Activated effector memory CD4-positive, alpha-beta T cell treated with anti-CD3 and anti-CD28 coated beads, Interleukin-2, amount 50 U/mL, for 16 hours (primary cell): ENCODE results near the gene TRAF3.
"Not testable (repeated sequence)": the region's sequence is repeated elsewhere in the genome, so short reads cannot be mapped to it uniquely, and the experiment has no call there.

Source experiments
- DNase-seq: peaks from one replicate; pipeline ENCODE4 v3.0.0-alpha.2; 2020

Gene TRAF3

GRCh38 chr14:102830474-102831045 is 53.3 kb downstream of the TRAF3 start:
- peak; percentile 30 for DNase-seq

GRCh38 chr14:102831163-102831804 is 54.0 kb downstream of the TRAF3 start:
- peak; percentile 43 for DNase-seq

DNA sequence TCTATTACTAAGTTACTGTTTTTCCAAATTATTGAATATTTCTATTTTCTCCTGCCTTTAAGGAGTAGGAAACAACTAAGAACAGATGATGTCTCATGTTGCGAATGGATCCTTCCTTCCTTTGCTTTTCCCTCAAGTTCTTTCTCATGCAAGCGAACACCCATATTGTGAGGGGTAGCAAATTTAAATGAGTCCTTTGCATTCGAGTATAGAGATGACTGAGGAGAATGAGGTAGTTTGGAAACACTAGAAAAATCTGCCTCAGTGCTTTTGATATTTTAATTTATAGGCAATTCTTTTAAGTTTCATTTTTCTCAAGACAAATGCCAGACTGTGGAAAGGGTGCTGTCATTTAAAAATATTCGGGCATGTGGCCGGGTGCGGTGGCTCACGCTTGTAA is 56.1 kb downstream of the TRAF3 start:
- DNase-seq, result no peak

GRCh38 chr14:102833991-102834390 is 56.7 kb downstream of the TRAF3 start:
- no peak for DNase-seq

DNA sequence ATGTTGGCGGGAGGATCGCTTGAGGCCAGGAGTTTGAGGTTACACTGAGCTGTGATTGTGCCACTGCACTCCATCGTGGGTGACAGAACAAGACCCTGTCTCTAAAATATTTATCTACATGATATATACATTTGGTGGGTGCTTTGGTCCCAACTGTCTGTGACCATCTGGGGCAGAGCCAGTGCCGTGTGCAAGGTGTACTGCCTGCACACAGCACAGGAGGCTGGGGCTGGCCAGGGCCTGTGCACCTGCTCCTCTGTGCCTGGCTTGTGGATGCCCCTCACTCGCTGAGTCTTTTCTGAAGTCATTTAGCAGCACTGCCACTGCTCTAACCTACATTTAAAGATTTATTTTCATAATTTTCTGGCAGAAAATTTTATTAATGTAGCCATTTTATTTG is 58.7 kb downstream of the TRAF3 start:
- DNase-seq, result no peak

DNA sequence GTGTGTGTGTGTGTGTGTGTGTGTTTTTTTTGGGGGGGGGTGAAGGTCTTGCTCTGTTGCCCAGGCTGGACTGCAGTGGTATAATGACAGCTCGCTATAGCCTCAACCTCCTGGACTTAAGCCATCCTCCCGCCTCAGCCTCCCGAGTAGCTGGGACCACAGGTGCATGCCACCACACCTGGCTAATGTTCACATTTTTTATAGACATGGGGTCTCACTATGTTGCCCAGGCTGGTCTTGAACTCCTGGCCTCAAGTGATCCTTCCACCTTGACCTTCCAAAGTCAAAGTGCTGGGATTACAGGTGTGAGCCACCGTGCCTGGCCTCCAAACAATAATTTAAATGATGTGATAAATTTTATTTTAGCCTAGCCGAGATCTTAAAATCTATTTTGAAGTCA is 59.9 kb downstream of the TRAF3 start:
- DNase-seq, result not testable (repeated sequence)

GRCh38 chr14:102838501-102838900 is 61.3 kb downstream of the TRAF3 start:
- no peak for DNase-seq

GRCh38 chr14:102840115-102840514 is 62.9 kb downstream of the TRAF3 start:
- no peak for DNase-seq

- no peak for DNase-seq
Observed at GRCh38 chr14:102840771-102841528, 63.7 kb downstream of the TRAF3 start.

DNA sequence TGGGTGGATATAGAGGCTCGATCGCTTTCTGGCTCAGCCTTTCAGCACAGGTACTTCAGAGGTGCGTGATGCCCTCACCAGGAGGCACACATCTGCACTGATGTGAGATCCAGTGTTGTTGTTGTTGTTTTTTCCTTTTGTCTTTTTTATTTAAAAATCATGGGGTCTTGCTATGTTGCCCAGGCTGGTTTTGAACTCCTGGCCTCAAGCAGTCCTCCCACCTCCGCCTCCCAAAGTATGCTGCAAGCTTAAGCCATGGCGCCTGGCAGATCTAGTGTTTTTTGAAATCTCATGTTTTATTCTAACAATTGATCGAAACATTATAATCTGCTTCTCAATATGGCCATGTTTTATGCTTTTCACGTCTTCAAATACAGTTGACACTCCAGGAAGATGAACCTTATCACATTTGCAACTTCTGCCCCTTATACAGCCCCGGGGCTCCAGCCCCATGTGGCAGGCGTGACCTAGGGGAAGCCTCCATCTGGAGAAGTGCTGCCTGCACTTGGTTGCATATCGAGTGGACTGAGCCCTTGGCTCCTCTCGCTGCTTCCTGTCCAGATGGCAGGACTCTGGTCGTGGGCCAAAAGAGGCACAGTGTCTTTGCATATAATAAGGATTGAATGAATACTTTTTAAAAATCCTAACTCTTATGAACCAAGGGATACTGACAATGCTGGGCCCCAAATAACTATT is 71.7 kb downstream of the TRAF3 start:
- DNase-seq, result no peak

GRCh38 chr14:102849526-102850379 is 72.5 kb downstream of the TRAF3 start:
- DNase-seq, result no peak

DNA sequence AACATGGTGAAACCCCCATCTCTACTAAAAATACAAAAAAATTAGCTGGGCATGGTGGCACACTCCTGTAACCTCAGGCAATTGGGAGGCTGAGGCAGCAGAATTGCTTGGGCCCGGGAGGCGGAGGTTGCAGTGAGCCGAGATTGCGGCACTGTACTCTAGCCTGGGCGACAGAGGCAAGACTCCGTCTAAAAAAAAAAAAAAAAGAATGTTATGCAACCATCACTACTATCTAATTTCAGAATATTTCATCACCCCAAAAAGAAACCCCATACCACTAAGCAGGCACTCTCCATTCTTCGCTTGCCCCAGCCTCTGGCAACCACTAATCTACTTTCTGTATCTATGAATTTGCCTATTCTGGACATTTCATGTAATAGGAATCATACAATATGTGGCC is 76.4 kb downstream of the TRAF3 start:
- DNase-seq, result no peak

DNA sequence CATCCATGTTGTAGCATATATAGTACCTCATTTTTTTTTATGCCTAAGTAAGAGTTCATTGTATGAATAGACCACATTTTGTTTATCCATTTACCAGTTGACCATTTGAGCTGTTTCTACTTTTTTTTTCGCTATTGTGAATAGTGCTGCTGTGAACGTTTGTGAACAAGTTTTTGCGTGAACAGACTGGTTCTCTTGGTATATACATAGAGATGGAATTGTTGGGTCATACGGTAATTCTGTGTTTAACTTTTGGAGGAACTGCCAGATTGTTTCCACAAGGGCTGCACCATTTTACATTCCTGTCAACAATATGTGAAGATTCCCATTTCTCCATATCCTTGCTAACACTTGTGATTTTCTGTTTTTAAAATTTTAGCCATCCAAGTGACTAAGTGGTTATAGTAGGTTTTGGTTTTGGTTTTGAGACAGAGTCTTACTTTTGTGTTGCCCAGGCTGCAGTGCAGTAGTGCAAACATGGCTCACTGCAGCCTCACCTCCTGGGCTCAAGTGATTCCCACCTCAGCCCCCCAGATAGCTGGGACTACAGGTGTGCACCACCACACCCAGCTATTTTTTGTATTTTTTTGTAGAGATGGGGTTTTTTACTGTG is 76.9 kb downstream of the TRAF3 start:
- no peak for DNase-seq

- DNase-seq, result no peak
Observed at GRCh38 chr14:102856179-102856578, 78.9 kb downstream of the TRAF3 start.

DNA sequence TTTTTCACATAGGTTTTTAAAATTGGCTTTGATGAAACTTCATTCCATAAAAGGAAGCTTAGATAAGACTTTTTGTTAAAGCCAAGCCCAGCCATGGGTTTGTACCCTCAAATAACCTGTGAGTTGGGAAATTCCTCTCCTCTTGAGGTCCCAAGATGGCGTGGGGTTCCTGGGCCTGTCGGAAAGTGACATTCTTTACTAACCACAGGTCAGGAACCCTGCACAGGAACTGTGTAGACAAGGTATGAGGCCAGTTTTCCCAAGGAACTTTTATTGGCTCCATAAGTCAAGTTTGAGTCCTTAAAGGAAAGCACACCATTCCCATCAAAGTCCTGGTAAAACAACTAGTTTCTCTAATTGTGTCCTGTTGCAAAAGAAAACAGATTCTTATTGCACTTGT is 80.2 kb downstream of the TRAF3 start:
- no peak for DNase-seq

DNA sequence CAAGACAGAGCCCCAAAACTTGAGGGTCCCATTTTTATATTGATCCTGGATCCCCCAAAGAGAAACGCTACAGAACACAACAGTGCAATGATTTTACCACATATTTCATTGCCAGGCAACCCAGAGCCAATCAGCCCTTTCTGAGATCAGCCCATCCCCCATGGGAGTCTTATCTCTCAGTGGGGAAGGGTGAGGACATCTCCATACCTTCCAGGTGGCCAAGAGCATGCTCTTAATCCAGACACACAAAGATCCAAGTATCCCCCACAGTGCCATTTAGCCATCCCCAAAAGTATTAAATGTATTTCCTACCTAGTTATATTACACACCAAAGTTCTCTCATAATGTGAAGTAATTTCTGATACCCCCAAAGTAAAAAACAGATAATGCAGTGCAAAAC is 82.7 kb downstream of the TRAF3 start:
- no peak for DNase-seq

GRCh38 chr14:102862154-102862773 is 85.0 kb downstream of the TRAF3 start:
- no peak for DNase-seq

DNA sequence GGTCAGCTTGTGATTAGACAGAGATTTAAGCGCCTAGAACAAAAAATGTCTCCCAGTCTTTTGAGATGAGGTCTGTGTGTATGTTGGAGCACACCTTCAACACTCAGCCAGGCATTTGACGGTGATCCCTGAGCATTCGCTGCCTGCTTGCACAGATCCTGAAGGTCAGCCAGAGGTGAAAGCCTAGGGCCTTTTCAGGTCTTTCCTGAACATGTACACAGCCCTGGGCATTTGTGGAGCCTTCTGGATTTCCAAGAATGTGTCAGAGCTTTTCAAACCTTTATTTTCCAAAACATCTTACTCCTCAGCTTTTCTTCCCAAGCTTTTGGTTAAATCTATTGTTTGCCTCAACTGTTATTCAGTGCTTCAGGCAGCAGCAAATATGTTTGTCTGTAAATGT is 86.1 kb downstream of the TRAF3 start:
- no peak for DNase-seq

- not testable (repeated sequence) for DNase-seq
Observed at GRCh38 chr14:102865916-102866315, 88.7 kb downstream of the TRAF3 start.

GRCh38 chr14:102866982-102867761 is 89.9 kb downstream of the TRAF3 start:
- no peak for DNase-seq
